HEK293 (cell line): Measurements from ENCODE around the gene CTBP2.

ENCODE experiments used
- CTCF ChIA-PET: fragments of 350-600 bp; formaldehyde crosslinking; extraction: SDS; loops from one replicate; lab custom pipeline; 2021; ENCODE audit warnings: antibody characterized with exemption; lab: Yijun Ruan, JAX
- POLR2A ChIA-PET: fragments of 300-600 bp; formaldehyde crosslinking; extraction: SDS; loops from one replicate; lab custom pipeline; 2020; ENCODE audit warnings: antibody characterized with exemption, inconsistent platforms; lab: Yijun Ruan, JAX
- H3K27ac ChIP-seq: fragments of 200-500 bp; sonication (Bioruptor generic); 2 replicates; pipeline ENCODE4 v1.5.1; 2014; ENCODE audit warnings: low read depth, low read length, control low read depth, inconsistent platforms; ENCODE audit errors: extremely low read depth
- H3K36me3 ChIP-seq, 2 experiments: fragments of 200-500 bp in 1 of 2; sonication (Bioruptor generic) in 1 of 2; 1 replicate in 1 of 2; 2 replicates in 1 of 2; pipeline ENCODE4 v1.5.1; 2014 to 2017; ENCODE audit warnings: inconsistent platforms in 2 of 2, low read length in 2 of 2; ENCODE audit not compliant: control insufficient read depth in 2 of 2, insufficient read depth in 1 of 2
- H3K4me1 ChIP-seq: fragments of 200-500 bp; sonication (Bioruptor generic); 2 replicates; pipeline ENCODE4 v1.5.1; 2014; ENCODE audit warnings: mild to moderate bottlenecking, low read length, inconsistent platforms; ENCODE audit not compliant: control insufficient read depth, insufficient read depth
- H3K4me3 ChIP-seq: 2 replicates; pipeline ENCODE4 v1.5.1; 2011; ENCODE audit warnings: low read depth, mild to moderate bottlenecking, control low read depth, low read length, moderate library complexity
- H3K9me3 ChIP-seq: fragments of 200-500 bp; sonication (Bioruptor generic); 2 replicates; pipeline ENCODE4 v1.5.1; 2014; ENCODE audit warnings: low read depth, low read length, inconsistent platforms; ENCODE audit not compliant: control insufficient read depth, insufficient read depth
- GLIS1 ChIP-seq: fragments of 450-650 bp; formaldehyde crosslinking; IDR thresholded peaks from 2 replicates; pipeline ENCODE4 v1.5.1; 2016; ENCODE audit warnings: missing biosample characterization, missing genetic modification characterization
- GLIS2 ChIP-seq: fragments of 450-650 bp; formaldehyde crosslinking; IDR thresholded peaks from 2 replicates; pipeline ENCODE4 v1.5.1; 2016; ENCODE audit warnings: missing biosample characterization, missing genetic modification characterization
- MYNN ChIP-seq: fragments of 450-650 bp; formaldehyde crosslinking; IDR thresholded peaks from 2 replicates; pipeline ENCODE4 v1.5.1; 2016; ENCODE audit warnings: missing biosample characterization, missing genetic modification characterization, borderline replicate concordance
- RBAK ChIP-seq: fragments of 450-650 bp; formaldehyde crosslinking; IDR thresholded peaks from 2 replicates; pipeline ENCODE4 v1.5.1; 2016; ENCODE audit warnings: missing biosample characterization, missing genetic modification characterization
- REPIN1 ChIP-seq: fragments of 450-650 bp; formaldehyde crosslinking; IDR thresholded peaks from 2 replicates; pipeline ENCODE4 v1.5.1; 2017; ENCODE audit warnings: missing biosample characterization, missing genetic modification characterization, low read depth
- ZIC2 ChIP-seq: fragments of 450-650 bp; formaldehyde crosslinking; IDR thresholded peaks from 2 replicates; pipeline ENCODE4 v1.5.1; 2016; ENCODE audit warnings: missing biosample characterization, missing genetic modification characterization
- ZNF391 ChIP-seq: fragments of 450-650 bp; formaldehyde crosslinking; IDR thresholded peaks from 2 replicates; pipeline ENCODE4 v1.5.1; 2016; ENCODE audit warnings: low read depth, missing biosample characterization, missing genetic modification characterization, borderline replicate concordance
- ZNF426 ChIP-seq: fragments of 450-650 bp; formaldehyde crosslinking; IDR thresholded peaks from 2 replicates; pipeline ENCODE4 v1.5.1; 2017; ENCODE audit warnings: missing biosample characterization, missing genetic modification characterization, mild to moderate bottlenecking, inconsistent platforms, moderate library complexity
- ZNF449 ChIP-seq: fragments of 450-650 bp; formaldehyde crosslinking; IDR thresholded peaks from 2 replicates; pipeline ENCODE4 v1.5.1; 2017; ENCODE audit warnings: missing biosample characterization, mild to moderate bottlenecking, missing genetic modification characterization, moderate library complexity
- ZNF621 ChIP-seq: fragments of 450-650 bp; formaldehyde crosslinking; IDR thresholded peaks from 2 replicates; pipeline ENCODE4 v1.5.1; 2017; ENCODE audit warnings: missing biosample characterization, missing genetic modification characterization
- ZNF664 ChIP-seq: fragments of 450-650 bp; formaldehyde crosslinking; IDR thresholded peaks from 2 replicates; pipeline ENCODE4 v1.5.1; 2016; ENCODE audit warnings: missing biosample characterization, missing genetic modification characterization
- TF ChIP-seq, protein P1 (sequence below): fragments of 450-650 bp; IDR thresholded peaks from 2 replicates; pipeline ENCODE4 v1.5.1; 2018; ENCODE audit warnings: missing biosample characterization, missing genetic modification characterization
- TF ChIP-seq, protein P2 (sequence below): IDR thresholded peaks from 2 replicates; pipeline ENCODE4 v1.6.1; 2011; ENCODE audit warnings: mild to moderate bottlenecking, low read depth, low read length, borderline replicate concordance

Gene CTBP2

DNA sequence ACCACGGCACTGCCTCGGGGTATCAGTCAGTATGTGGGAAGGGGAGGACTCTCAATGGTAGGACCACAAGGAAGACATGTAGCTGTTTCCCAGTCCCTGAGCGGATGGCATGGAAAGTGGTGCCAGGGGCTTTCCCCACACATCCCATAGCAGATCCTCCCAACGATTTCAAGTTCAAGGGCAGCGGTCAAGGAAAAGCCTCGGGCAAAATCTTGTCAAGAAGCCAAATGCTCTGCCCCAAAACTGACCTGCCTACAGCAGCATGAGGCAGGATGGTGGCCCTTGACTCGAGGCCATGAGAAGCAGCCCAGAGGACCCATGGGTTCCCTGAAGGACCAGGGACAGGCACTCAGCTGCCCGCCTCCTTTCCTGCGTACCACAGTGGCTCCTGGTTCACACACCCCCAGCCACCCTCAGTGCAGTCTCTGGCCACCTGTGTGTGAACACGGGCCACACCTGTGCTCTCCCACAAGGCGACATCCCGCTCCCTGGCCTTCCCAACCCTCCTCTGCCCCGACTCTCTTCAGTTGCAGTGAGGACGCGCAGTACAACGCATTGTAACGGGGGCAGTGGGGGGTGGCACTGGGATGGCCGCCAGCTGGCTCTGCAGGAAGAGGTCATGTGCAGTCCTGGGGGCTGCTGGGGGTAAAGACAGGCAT is 43.6 kb downstream of the CTBP2 start:
- no peaks in the 10 kb centered on the region for H3K9me3 ChIP-seq
- peaks cover 7% of the 10 kb centered on the region; the same call in 1 of the 2 replicates for H3K4me1 ChIP-seq
- no peak overlapping the region for H3K4me3 ChIP-seq
- no peaks in the 10 kb centered on the region for H3K36me3 ChIP-seq
- no peak for TF ChIP-seq ZNF621 (tag by site-specific recombination)
- no peak for TF ChIP-seq ZNF391 (tag by site-specific recombination)
- no peak for TF ChIP-seq ZNF449 (tag by site-specific recombination)
- peak; percentile 85 for TF ChIP-seq GLIS1 (tag by site-specific recombination)
- TF ChIP-seq ZIC2: peak; percentile 28
- TF ChIP-seq MYNN (tag by site-specific recombination): no peak
- TF ChIP-seq RBAK (tag by site-specific recombination): no peak
- 0 out of 2 replicates have a peak, but pooled peaks have one; percentile 20 for TF ChIP-seq GLIS2
- no peak for TF ChIP-seq REPIN1 (tag by site-specific recombination)
- POLR2A ChIA-PET: no interaction called here
- CTCF ChIA-PET: interaction anchor here (0.6 to 0.7 kb wide), 2 partner anchors 125 to 290 kb away, joined by 3 to 4 read pairs; no protein-coding TSS in a partner anchor
- H3K27ac ChIP-seq: no peak overlapping the region

- ChIA-PET POLR2A (no interaction called here), CTCF (interaction anchor here (0.7 kb wide), 1 partner anchor 124 kb away, joined by 4 read pairs; no protein-coding TSS in a partner anchor)
- Histone ChIP-seq H3K9me3 (no peaks in the 10 kb centered on the region), H3K4me1 (peaks cover 7% of the 10 kb centered on the region; the same call in 1 of the 2 replicates), H3K27ac (no peak overlapping the region), H3K36me3 (no peaks in the 10 kb centered on the region), H3K4me3 (no peak overlapping the region)
- TF ChIP-seq, protein P1, sequence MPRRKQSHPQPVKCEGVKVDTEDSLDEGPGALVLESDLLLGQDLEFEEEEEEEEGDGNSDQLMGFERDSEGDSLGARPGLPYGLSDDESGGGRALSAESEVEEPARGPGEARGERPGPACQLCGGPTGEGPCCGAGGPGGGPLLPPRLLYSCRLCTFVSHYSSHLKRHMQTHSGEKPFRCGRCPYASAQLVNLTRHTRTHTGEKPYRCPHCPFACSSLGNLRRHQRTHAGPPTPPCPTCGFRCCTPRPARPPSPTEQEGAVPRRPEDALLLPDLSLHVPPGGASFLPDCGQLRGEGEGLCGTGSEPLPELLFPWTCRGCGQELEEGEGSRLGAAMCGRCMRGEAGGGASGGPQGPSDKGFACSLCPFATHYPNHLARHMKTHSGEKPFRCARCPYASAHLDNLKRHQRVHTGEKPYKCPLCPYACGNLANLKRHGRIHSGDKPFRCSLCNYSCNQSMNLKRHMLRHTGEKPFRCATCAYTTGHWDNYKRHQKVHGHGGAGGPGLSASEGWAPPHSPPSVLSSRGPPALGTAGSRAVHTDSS: no peak
- peak; percentile 39; the same call in 1 of the 2 replicates for TF ChIP-seq ZNF664
Measured at GRCh38 chr10:125116041-125116649, 44.2 kb downstream of the CTBP2 start.

DNA sequence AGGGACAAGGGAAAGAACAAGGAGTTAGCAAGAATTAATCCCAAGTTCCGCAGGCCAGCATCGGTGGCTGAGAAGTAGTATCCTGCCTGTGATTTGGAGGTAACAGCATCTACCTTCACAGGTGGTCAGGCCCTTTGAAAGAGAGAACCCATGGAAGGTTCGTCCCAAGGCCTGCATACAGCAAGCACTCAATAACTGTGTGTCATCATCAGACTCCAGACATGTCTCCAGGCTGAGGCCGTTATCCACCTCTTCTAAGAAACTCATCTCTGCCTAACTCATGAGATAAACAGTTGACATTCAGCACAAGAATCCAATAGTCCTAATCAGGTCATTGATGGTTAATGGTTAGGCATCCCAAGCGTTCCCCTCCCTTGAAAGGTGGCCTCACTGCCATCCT is 45.0 kb downstream of the CTBP2 start:
- H3K4me1 ChIP-seq: peaks cover 7% of the 10 kb centered on the region; the same call in 1 of the 2 replicates
- H3K9me3 ChIP-seq: no peaks in the 10 kb centered on the region
- H3K4me3 ChIP-seq: no peak overlapping the region
- POLR2A ChIA-PET: no interaction called here
- peaks cover 0 to 4% of the 10 kb centered on the region in 2 experiments; a peak in 1 of 3 replicates for H3K36me3 ChIP-seq
- CTCF ChIA-PET: no interaction called here
- TF ChIP-seq ZNF426 (tag by site-specific recombination) (no peak), ZNF391 (tag by site-specific recombination) (no peak)
- TF ChIP-seq, protein P2, sequence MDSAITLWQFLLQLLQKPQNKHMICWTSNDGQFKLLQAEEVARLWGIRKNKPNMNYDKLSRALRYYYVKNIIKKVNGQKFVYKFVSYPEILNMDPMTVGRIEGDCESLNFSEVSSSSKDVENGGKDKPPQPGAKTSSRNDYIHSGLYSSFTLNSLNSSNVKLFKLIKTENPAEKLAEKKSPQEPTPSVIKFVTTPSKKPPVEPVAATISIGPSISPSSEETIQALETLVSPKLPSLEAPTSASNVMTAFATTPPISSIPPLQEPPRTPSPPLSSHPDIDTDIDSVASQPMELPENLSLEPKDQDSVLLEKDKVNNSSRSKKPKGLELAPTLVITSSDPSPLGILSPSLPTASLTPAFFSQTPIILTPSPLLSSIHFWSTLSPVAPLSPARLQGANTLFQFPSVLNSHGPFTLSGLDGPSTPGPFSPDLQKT: no peak
- no peak overlapping the region for H3K27ac ChIP-seq
